HEK293 (cell line): ENCODE data around the gene BEND6.

ENCODE experiments used
- CTCF ChIP-seq: fragments of 450-650 bp; formaldehyde crosslinking; IDR thresholded peaks from 2 replicates; pipeline ENCODE4 v1.5.1; 2016; ENCODE audit warnings: missing biosample characterization, missing genetic modification characterization
- OVOL3 ChIP-seq: fragments of 450-650 bp; formaldehyde crosslinking; IDR thresholded peaks from 2 replicates; pipeline ENCODE4 v1.5.1; 2016; ENCODE audit warnings: missing biosample characterization, missing genetic modification characterization
- TRIM28 ChIP-seq: IDR thresholded peaks from 2 replicates; pipeline ENCODE4 v1.6.1; 2011; ENCODE audit warnings: low read length, control low read depth, borderline replicate concordance
- YY2 ChIP-seq: fragments of 450-650 bp; formaldehyde crosslinking; IDR thresholded peaks from 2 replicates; pipeline ENCODE4 v1.5.1; 2016; ENCODE audit warnings: missing biosample characterization, missing genetic modification characterization
- ZNF624 ChIP-seq: fragments of 450-650 bp; formaldehyde crosslinking; IDR thresholded peaks from 2 replicates; pipeline ENCODE4 v1.5.1; 2017; ENCODE audit warnings: missing biosample characterization, missing genetic modification characterization

GRCh38 chr6:56988145-56988544, 33.2 kb downstream of the BEND6 start:
- TF ChIP-seq CTCF (tag by site-specific recombination) (no peak), OVOL3 (tag by site-specific recombination) (no peak), ZNF624 (no peak), YY2 (tag by site-specific recombination) (no peak), TRIM28 (no peak)
